Panc1 (cell line): ENCODE data around the gene KIRREL3. TPM values are rescaled to one million over a fixed set of nuclear protein-coding genes. Genes with fewer than 3 reads are reported as not detected.

ENCODE experiments used
- ATAC-seq: fragments of 200-7000 bp; cut with Tn5 transposase; 2 replicates; pipeline ENCODE4 v1.9.1; 2020; ENCODE audit warnings: mild to moderate bottlenecking, moderate library complexity
- BruUV-seq: library from RNA; stranded (reverse); fragments of 400-500 nt; replicated peaks from 2 replicates; lab custom pipeline; 2021; lab: Mats Ljungman, UMichigan
- CTCF ChIA-PET: fragments of 300-600 bp; sonication (Branson Sonifier 250); formaldehyde crosslinking; loops from one replicate; lab custom pipeline; 2022; ENCODE audit warnings: antibody characterized with exemption; lab: Charles Lee
- POLR2A ChIA-PET: fragments of 300-600 bp; sonication (Branson Sonifier 250); formaldehyde crosslinking; loops from one replicate; lab custom pipeline; 2022; ENCODE audit warnings: antibody characterized with exemption; lab: Charles Lee
- DNase-seq: peaks from one replicate; pipeline ENCODE4 v3.0.0-alpha.2; 2010; ENCODE audit warnings: low read depth, low spot score
- H3K27ac ChIP-seq: 2 replicates; pipeline ENCODE4 v1.5.1; 2011; ENCODE audit warnings: mild to moderate bottlenecking, low read length, inconsistent platforms
- H3K27me3 ChIP-seq: fragments of 200-500 bp; sonication (Bioruptor generic); 2 replicates; pipeline ENCODE4 v1.6.0; 2014; ENCODE audit warnings: low read length, inconsistent platforms; ENCODE audit not compliant: control insufficient read depth, insufficient read depth
- H3K36me3 ChIP-seq: fragments of 200-500 bp; sonication (Bioruptor generic); 2 replicates; pipeline ENCODE4 v1.5.1; 2014; ENCODE audit warnings: inconsistent platforms, mild to moderate bottlenecking, low read length, moderate library complexity; ENCODE audit not compliant: control insufficient read depth, insufficient read depth
- H3K4me1 ChIP-seq: 2 replicates; pipeline ENCODE4 v1.5.1; 2011; ENCODE audit warnings: inconsistent platforms, mild to moderate bottlenecking, low read length, moderate library complexity; ENCODE audit not compliant: control insufficient read depth, insufficient read depth
- H3K4me3 ChIP-seq, 2 experiments: 2 replicates each; pipeline ENCODE4 v1.5.1; 2011 to 2012; ENCODE audit warnings: low read depth in 2 of 2, low read length in 2 of 2, mild to moderate bottlenecking in 2 of 2, inconsistent platforms in 1 of 2, moderate library complexity in 1 of 2
- H3K9me3 ChIP-seq: fragments of 200-500 bp; sonication (Bioruptor generic); 2 replicates; pipeline ENCODE4 v1.5.1; 2014; ENCODE audit warnings: low read depth, mild to moderate bottlenecking, inconsistent platforms, low read length, moderate library complexity; ENCODE audit not compliant: control insufficient read depth, insufficient read depth
- POLR2AphosphoS5 ChIP-seq: IDR thresholded peaks from 2 replicates; pipeline ENCODE4 v1.6.1; 2012; ENCODE audit warnings: mild to moderate bottlenecking, low read depth, low read length, moderate library complexity
- SIN3A ChIP-seq: IDR thresholded peaks from 2 replicates; pipeline ENCODE4 v1.6.1; 2012; ENCODE audit warnings: low read depth, mild to moderate bottlenecking, low read length, moderate library complexity, borderline replicate concordance; ENCODE audit not compliant: insufficient read depth
- TCF7L2 ChIP-seq: IDR thresholded peaks from 2 replicates; pipeline ENCODE4 v1.6.1; 2011; ENCODE audit warnings: mild to moderate bottlenecking, low read depth, low read length, inconsistent platforms
- in situ Hi-C: cut with HindIII; loops from 2 replicates; pipeline ENCODE4 v1.10.0; 2016; ENCODE audit warnings: low sequenced_read_pairs, low pct_unique_long_range_greater_than_20kb
- intact Hi-C: fragments of 100-400 bp; cut with micrococcal nuclease; formaldehyde crosslinking; loops from one replicate; pipeline ENCODE4 v1.10.0; 2022; ENCODE audit not compliant: unreplicated experiment
- total RNA-seq: library from RNA; stranded (reverse); gene quantifications from one replicate; pipeline ENCODE4 v1.2.1, GENCODE V29; 2021; ENCODE audit not compliant: unreplicated experiment
- TF ChIP-seq, protein P1 (sequence below), 2 experiments: IDR thresholded peaks; 2 replicates each; pipeline ENCODE4 v1.6.1; 2011 to 2012; ENCODE audit warnings: low read depth in 2 of 2, control low read depth in 1 of 2, low read length in 1 of 2, mild to moderate bottlenecking in 1 of 2, moderate library complexity in 1 of 2; ENCODE audit not compliant: insufficient read depth in 1 of 2
- TF ChIP-seq, protein P2 (sequence below): fragments of 450-650 bp; IDR thresholded peaks from 2 replicates; pipeline ENCODE4 v1.5.1; 2017; ENCODE audit warnings: mild to moderate bottlenecking

KIRREL3 gene
- total RNA-seq, 1 experiment from 2014 or later, result 0.36 TPM

DNA sequence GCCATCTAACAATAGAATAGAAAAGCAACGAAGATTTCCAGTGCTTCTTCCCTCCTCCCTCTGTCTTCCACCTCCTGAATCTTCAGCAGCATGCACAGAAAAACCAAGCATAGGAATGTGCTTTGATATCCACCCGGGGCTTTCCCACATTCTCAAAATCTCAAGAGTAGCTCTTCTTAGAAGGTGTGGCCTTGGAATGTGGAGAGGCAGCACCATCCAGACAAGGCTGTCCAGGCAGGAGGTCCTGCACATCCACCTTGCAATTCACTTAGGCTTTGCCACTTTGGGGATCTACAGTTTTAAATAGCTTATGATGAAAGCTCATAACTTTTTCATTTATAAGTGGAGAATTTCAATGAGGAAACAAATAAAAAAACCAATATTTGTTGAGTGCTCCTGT is 72.9 kb downstream of the KIRREL3 start:
- Histone ChIP-seq H3K4me1 (no peaks in the 10 kb centered on the region), H3K27ac (no peak overlapping the region), H3K9me3 (no peaks in the 10 kb centered on the region), H3K27me3 (peaks cover 3% of the 10 kb centered on the region; the same call in 1 of the 2 replicates), H3K4me3 (no peak overlapping the region), H3K36me3 (no peaks in the 10 kb centered on the region)
- BruUV-seq, result no TSS peak
- ChIA-PET POLR2A (no interaction called here), CTCF (no interaction called here)
- intact Hi-C loops (no loop called here), in situ Hi-C loops (no loop called here)
- no peak for ATAC-seq
- no peak for DNase-seq
- TF ChIP-seq SIN3A (no peak), TCF7L2 (no peak)
- TF ChIP-seq, protein P1, sequence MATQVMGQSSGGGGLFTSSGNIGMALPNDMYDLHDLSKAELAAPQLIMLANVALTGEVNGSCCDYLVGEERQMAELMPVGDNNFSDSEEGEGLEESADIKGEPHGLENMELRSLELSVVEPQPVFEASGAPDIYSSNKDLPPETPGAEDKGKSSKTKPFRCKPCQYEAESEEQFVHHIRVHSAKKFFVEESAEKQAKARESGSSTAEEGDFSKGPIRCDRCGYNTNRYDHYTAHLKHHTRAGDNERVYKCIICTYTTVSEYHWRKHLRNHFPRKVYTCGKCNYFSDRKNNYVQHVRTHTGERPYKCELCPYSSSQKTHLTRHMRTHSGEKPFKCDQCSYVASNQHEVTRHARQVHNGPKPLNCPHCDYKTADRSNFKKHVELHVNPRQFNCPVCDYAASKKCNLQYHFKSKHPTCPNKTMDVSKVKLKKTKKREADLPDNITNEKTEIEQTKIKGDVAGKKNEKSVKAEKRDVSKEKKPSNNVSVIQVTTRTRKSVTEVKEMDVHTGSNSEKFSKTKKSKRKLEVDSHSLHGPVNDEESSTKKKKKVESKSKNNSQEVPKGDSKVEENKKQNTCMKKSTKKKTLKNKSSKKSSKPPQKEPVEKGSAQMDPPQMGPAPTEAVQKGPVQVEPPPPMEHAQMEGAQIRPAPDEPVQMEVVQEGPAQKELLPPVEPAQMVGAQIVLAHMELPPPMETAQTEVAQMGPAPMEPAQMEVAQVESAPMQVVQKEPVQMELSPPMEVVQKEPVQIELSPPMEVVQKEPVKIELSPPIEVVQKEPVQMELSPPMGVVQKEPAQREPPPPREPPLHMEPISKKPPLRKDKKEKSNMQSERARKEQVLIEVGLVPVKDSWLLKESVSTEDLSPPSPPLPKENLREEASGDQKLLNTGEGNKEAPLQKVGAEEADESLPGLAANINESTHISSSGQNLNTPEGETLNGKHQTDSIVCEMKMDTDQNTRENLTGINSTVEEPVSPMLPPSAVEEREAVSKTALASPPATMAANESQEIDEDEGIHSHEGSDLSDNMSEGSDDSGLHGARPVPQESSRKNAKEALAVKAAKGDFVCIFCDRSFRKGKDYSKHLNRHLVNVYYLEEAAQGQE (IDR thresholded peaks at IDR 0.05; ENCODE audit: insufficient read depth in 1 of 2, low read depth in 2 of 2, low read length in 1 of 2), result no peak
- TF ChIP-seq, protein P2, sequence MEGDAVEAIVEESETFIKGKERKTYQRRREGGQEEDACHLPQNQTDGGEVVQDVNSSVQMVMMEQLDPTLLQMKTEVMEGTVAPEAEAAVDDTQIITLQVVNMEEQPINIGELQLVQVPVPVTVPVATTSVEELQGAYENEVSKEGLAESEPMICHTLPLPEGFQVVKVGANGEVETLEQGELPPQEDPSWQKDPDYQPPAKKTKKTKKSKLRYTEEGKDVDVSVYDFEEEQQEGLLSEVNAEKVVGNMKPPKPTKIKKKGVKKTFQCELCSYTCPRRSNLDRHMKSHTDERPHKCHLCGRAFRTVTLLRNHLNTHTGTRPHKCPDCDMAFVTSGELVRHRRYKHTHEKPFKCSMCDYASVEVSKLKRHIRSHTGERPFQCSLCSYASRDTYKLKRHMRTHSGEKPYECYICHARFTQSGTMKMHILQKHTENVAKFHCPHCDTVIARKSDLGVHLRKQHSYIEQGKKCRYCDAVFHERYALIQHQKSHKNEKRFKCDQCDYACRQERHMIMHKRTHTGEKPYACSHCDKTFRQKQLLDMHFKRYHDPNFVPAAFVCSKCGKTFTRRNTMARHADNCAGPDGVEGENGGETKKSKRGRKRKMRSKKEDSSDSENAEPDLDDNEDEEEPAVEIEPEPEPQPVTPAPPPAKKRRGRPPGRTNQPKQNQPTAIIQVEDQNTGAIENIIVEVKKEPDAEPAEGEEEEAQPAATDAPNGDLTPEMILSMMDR, result no peak

DNA sequence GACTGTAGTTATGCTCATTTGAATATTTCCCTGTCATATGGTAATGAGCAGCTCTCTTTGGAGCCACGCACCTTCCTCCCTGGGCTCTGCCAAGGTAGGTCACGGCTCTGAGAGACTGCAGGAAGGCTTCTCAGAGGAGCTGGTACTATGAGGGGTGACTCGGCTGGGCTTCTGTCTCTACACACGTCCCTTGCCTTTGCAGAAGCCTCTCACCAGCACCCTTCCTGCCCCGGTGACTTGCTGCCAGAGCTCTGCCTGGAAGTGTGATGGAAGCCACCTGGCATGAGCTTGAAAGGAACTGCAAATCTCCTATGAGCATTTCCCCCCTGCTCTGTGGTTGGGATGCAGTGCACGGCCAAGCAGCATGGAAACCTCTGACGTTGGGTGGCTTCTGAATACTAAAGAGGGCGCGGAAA is 74.2 kb downstream of the KIRREL3 start:
- no TSS peak for BruUV-seq
- ATAC-seq, result no peak; the same call in 1 of the 2 replicates
- in situ Hi-C loops (no loop called here), intact Hi-C loops (no loop called here)
- Histone ChIP-seq H3K4me1 (no peaks in the 10 kb centered on the region), H3K27ac (no peak overlapping the region), H3K36me3 (no peaks in the 10 kb centered on the region), H3K4me3 (no peak overlapping the region), H3K9me3 (no peaks in the 10 kb centered on the region), H3K27me3 (peaks cover 3% of the 10 kb centered on the region; the same call in 1 of the 2 replicates)
- CTCF ChIA-PET, result no interaction called here
- no peak for DNase-seq
- POLR2A ChIA-PET, result no interaction called here
- TF ChIP-seq TCF7L2 (no peak), POLR2AphosphoS5 (no peak), SIN3A (no peak)
- TF ChIP-seq, protein P1 (IDR thresholded peaks at IDR 0.05; ENCODE audit: insufficient read depth in 1 of 2, low read depth in 2 of 2, low read length in 1 of 2), result no peak
- TF ChIP-seq, protein P2, result no peak
